Osteoblast (primary cell): Measurements from ENCODE around the gene KIF6. TPM values are rescaled to one million over a fixed set of nuclear protein-coding genes. Genes with fewer than 3 reads are reported as not detected.
A peak's percentile ranks its signal among the peaks of the same experiment; 100 is the strongest.

ENCODE experiments used
- DNase-seq: peaks from one replicate; pipeline ENCODE4 v3.0.0; 2011; ENCODE audit warnings: low spot score, mixed read lengths; ENCODE audit not compliant: insufficient read length; ENCODE audit errors: missing footprints
- H2AFZ ChIP-seq: 2 replicates; pipeline ENCODE4 v1.6.0; 2011; ENCODE audit warnings: mild to moderate bottlenecking, low read length
- H3K27ac ChIP-seq: 2 replicates; pipeline ENCODE4 v1.5.1; 2011; ENCODE audit warnings: mild to moderate bottlenecking, low read depth, low read length, moderate library complexity
- H3K27me3 ChIP-seq: 2 replicates; pipeline ENCODE4 v1.6.0; 2012; ENCODE audit warnings: mild to moderate bottlenecking, control low read depth, inconsistent platforms, low read length, moderate library complexity; ENCODE audit not compliant: insufficient read depth
- H3K36me3 ChIP-seq: 2 replicates; pipeline ENCODE4 v1.5.1; 2011; ENCODE audit warnings: mild to moderate bottlenecking, low read length, control low read depth, moderate library complexity; ENCODE audit not compliant: insufficient read depth
- H3K4me1 ChIP-seq: 2 replicates; pipeline ENCODE4 v1.5.1; 2011; ENCODE audit warnings: mild to moderate bottlenecking, low read length, control low read depth, moderate library complexity; ENCODE audit not compliant: insufficient read depth
- H3K4me2 ChIP-seq: 2 replicates; pipeline ENCODE4 v1.6.0; 2011; ENCODE audit warnings: mild to moderate bottlenecking, low read length; ENCODE audit not compliant: insufficient read depth
- H3K4me3 ChIP-seq: fragments of 200-600 bp; sonication (generic); 3 replicates; pipeline ENCODE4 v1.5.1; 2012; ENCODE audit warnings: mild to moderate bottlenecking, low read length, inconsistent platforms; ENCODE audit not compliant: insufficient read depth
- H3K79me2 ChIP-seq: 2 replicates; pipeline ENCODE4 v1.6.0; 2012; ENCODE audit warnings: mild to moderate bottlenecking, low read length, control low read depth, inconsistent platforms; ENCODE audit not compliant: insufficient read depth
- H3K9me3 ChIP-seq: 2 replicates; pipeline ENCODE4 v1.5.1; 2011; ENCODE audit warnings: low read depth, low read length, control low read depth
- H4K20me1 ChIP-seq: 2 replicates; pipeline ENCODE4 v1.6.0; 2012; ENCODE audit warnings: mild to moderate bottlenecking, low read length, control low read depth; ENCODE audit not compliant: insufficient read depth
- CTCF ChIP-seq: IDR thresholded peaks from 2 replicates; pipeline ENCODE4 v1.5.1; 2011; ENCODE audit warnings: mild to moderate bottlenecking, low read depth, low read length, moderate library complexity; ENCODE audit errors: extremely low read depth
- total RNA-seq: library from RNA; depleted of rRNA; stranded (reverse); fragments of >200 nt; gene quantifications from 2 replicates; pipeline ENCODE4 v1.2.3, GENCODE V29; 2012

KIF6 gene
- total RNA-seq, 1 donor = 1.4 TPM

- Histone ChIP-seq H4K20me1 (no peaks in the 10 kb centered on the region), H3K27me3 (no peaks in the 10 kb centered on the region), H3K4me2 (no peak overlapping the region), H3K27ac (no peak overlapping the region), H3K9me3 (no peaks in the 10 kb centered on the region), H3K4me1 (no peaks in the 10 kb centered on the region), H2AFZ (no peak overlapping the region), H3K36me3 (no peaks in the 10 kb centered on the region), H3K4me3 (no peak overlapping the region), H3K79me2 (no peaks in the 10 kb centered on the region)
- no peak for DNase-seq
- no peak for TF ChIP-seq CTCF
Measured at GRCh38 chr6:39441986-39442385, 283.2 kb downstream of the KIF6 start.

GRCh38 chr6:39441301-39441700 lies 283.9 kb downstream of the KIF6 start:
- Histone ChIP-seq H3K9me3 (no peaks in the 10 kb centered on the region), H3K4me2 (no peak overlapping the region), H3K27me3 (no peaks in the 10 kb centered on the region), H4K20me1 (no peaks in the 10 kb centered on the region), H2AFZ (no peak overlapping the region), H3K4me1 (no peaks in the 10 kb centered on the region), H3K79me2 (no peaks in the 10 kb centered on the region), H3K36me3 (no peaks in the 10 kb centered on the region), H3K27ac (no peak overlapping the region), H3K4me3 (no peak overlapping the region)
- no peak for DNase-seq
- TF ChIP-seq CTCF = no peak

GRCh38 chr6:39440039-39440426 lies 285.2 kb downstream of the KIF6 start:
- H4K20me1 ChIP-seq = no peaks in the 10 kb centered on the region
- no peak overlapping the region for H2AFZ ChIP-seq

More at GRCh38 chr6:39440039-39440426, 285.2 kb downstream of the KIF6 start:
- Histone ChIP-seq H3K4me1 (no peaks in the 10 kb centered on the region), H3K27me3 (no peaks in the 10 kb centered on the region), H3K4me2 (no peak overlapping the region), H3K79me2 (no peaks in the 10 kb centered on the region), H3K36me3 (no peaks in the 10 kb centered on the region), H3K4me3 (no peak overlapping the region), H3K27ac (no peak overlapping the region), H3K9me3 (no peaks in the 10 kb centered on the region)
- DNase-seq = peak; percentile 62
- TF ChIP-seq CTCF = no peak
